Eye (tissue), 1 donor: Measurements from ENCODE around the gene ATP9B.
"Not testable (repeated sequence)": the region's sequence is repeated elsewhere in the genome, so short reads cannot be mapped to it uniquely, and the experiment has no call there.

Experiments used
- DNase-seq: peaks from one replicate; pipeline ENCODE4 v3.0.0-alpha.2; 2015

The ATP9B gene

DNA sequence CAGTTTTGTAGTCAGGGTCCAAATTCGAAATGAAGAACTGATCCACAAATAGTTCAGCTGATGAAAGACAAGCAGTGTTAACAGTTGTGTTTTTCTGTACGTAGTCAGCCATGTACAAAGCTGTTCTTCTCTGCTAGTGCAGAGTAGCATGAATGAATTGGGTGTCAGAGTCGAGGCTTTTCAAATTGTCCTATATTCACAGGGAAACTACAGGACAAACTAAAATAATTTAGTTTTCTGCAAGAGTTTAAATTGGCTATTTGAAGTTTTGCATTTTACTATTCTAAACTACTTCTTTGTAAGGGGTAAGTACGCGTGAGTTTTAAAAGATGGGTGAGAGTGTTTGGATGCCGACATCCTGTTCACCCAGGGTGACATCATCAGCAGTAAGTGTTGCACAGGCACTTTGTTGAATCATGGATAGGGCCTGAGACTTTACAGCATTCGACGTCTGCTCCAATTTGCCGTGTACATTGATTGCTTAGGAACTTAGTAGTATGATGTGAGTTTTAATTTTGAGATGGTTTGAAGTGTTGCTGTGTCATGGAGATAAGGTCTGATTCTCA lies 179.4 kb downstream of the ATP9B start:
- peak; percentile 40 for DNase-seq

- DNase-seq, result peak; percentile 55
Observed at GRCh38 chr18:79250301-79250981, 181.2 kb downstream of the ATP9B start.

GRCh38 chr18:79251021-79251420 lies 181.8 kb downstream of the ATP9B start:
- no peak for DNase-seq

GRCh38 chr18:79252904-79253633 lies 183.9 kb downstream of the ATP9B start:
- no peak for DNase-seq

DNA sequence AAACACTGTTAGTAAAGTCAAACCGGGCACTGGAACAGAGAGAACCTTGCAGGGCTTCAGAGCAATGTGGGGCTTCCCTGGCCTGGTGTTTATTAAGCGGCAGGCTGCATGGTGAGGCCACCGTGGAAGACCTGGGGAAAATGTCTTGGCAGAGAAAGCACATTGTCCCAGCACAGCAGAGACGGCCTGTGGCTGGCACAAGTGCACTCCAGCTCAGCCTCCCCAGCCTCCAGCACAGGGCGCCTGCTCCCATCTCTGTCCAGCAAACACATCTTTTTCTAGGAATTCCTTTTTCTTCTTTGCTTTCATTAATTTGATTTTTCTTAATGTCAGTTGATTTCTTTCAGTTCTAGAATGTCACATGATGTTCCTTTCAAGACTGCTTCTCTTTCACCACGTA lies 188.3 kb downstream of the ATP9B start:
- peak; percentile 55 for DNase-seq

DNA sequence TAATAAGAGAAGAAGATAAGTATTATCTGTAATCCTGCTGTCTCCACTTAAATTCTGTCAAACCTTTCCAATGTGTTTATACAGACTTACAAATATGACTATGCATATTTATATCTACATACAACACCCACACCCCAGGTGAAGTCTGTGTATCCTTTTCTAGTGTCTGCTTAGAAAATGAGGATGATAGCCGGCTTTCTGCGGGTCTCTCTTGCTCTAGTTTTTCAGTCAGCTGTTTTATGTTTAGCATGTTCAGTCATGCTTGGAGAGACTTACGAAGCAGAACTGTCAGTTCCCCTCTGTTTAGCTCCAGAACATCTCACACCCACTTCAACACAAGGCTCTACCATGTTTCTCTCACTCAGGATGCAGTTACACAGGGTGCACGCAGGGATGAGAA lies 189.3 kb downstream of the ATP9B start:
- peak; percentile 36 for DNase-seq

- DNase-seq, result no peak
Observed at GRCh38 chr18:79259218-79259617, 190.0 kb downstream of the ATP9B start.

GRCh38 chr18:79260023-79260422 lies 190.8 kb downstream of the ATP9B start:
- no peak for DNase-seq

DNA sequence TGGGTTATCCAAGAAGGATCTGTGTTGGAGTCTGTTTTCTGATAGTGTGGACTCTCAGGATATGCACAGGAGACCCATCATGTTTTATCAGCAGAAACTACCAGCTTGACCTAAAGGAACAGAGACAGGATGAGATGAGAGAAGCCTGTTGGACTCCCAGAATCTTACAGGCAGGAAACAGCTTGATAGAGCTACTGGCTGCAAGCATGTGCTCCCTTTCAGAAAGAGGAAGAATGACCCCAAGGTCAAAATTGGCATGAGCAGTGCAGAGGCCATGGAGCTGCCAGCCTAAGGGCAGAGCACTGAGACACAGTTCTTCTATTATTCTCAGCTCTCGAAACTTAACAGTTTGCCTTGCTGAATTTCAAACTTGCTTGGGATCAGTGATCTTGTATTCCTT lies 191.3 kb downstream of the ATP9B start:
- DNase-seq, result no peak

- not testable (repeated sequence) for DNase-seq
Observed at GRCh38 chr18:79265068-79265467, 195.9 kb downstream of the ATP9B start.

- not testable (repeated sequence) for DNase-seq
Observed at GRCh38 chr18:79271812-79272211, 202.6 kb downstream of the ATP9B start.

- DNase-seq, result no peak
Observed at GRCh38 chr18:79272916-79273315, 203.7 kb downstream of the ATP9B start.

GRCh38 chr18:79274823-79275222 lies 205.6 kb downstream of the ATP9B start:
- DNase-seq, result no peak

GRCh38 chr18:79275461-79275860 lies 206.3 kb downstream of the ATP9B start:
- DNase-seq, result no peak

- peak; percentile 45 for DNase-seq
Observed at GRCh38 chr18:79275992-79276391, 206.8 kb downstream of the ATP9B start.

- no peak for DNase-seq
Observed at GRCh38 chr18:79278896-79279295, 209.7 kb downstream of the ATP9B start.

DNA sequence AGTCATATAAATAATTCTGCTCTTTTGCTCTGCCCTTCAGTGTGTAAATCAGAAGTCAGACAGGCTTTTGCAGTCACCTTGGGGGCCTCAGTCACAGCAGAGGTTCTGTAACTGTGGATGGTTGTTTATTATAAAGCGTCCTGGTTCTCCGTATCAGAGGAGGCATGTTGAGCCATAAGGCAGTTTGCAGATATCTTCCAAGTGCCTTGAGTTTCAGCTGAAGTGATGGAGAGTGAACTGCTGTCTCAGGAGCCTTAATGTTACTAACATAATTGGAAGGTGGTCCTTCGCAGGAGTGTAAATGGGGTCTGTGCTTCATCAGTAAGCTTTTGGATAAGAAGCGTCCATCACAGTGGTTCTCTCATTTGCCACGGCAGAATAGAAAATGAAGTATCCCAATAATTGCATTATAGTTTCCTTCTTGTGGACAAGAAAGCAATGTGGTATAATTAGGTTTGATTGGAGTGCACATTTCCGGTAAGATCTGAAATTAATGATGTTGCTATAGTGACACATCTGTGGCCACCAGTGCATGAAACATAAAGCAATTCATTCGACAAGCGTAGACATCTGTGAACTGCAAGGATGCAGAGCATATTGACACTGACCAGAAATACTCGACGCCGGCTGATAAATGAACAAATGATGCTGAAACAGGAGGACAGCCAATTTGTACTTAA lies 214.1 kb downstream of the ATP9B start:
- peak; percentile 69 for DNase-seq

- peak; percentile 21 for DNase-seq
Observed at GRCh38 chr18:79283929-79284328, 214.7 kb downstream of the ATP9B start.

- not testable (repeated sequence) for DNase-seq
Observed at GRCh38 chr18:79285191-79285590, 216.0 kb downstream of the ATP9B start.

DNA sequence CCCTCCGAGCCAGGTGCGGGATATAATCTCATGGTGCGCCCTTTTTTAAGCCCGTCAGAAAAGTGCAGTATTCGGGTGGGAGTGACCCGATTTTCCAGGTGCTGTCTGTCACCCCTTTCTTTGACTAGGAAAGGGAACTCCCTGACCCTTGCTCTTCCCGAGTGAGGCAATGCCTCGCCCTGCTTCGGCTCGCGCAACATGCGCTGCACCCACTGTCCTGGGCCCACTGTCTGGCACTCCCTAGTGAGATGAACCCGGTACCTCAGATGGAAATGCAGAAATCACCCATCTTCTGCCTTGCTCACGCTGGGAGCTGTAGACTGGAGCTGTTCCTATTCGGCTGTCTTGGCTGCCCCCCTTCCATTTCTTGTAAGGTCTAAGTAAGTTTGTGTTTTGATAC lies 221.2 kb downstream of the ATP9B start:
- DNase-seq, result not testable (repeated sequence)

DNA sequence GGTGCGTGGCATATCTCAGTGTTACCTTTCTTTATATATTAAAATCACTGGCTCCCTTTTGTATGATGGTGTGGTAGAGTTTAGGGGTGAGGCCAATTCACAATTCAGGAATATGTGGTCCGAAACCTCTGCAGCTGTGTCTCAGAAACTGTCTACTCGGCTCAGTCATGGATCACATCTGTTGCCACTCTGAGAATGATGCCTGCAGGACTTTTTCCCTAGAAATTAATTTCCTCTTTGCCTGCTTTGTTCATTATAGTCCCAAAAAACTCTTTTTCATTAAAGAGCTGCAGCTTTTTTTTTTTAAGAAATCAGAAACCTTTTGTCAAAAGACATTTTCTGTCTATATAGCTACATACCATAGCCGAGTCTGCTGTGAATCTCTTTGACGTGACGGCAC lies 221.7 kb downstream of the ATP9B start:
- no peak for DNase-seq

DNA sequence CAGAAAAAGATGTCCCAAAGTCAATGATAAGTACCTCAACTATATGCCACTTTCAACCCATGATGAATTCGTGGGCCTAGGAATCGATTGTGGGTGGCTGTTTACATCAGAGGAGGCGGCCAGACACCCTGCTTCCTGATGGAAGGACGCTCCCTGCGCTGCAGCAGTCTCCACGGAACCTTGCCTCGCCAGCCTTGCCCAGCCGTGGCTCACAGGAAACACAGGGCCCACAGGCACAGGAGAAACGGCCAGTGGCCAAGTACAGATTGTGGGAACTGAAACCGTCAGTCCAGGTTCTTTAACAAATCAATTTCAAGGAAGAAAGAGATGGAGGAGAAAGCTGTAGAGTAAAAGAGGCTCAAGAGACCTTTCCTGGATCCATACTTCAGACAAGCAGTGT lies 225.0 kb downstream of the ATP9B start:
- DNase-seq, result no peak

- peak; percentile 51 for DNase-seq
Observed at GRCh38 chr18:79299272-79299671, 230.1 kb downstream of the ATP9B start.

- no peak for DNase-seq
Observed at GRCh38 chr18:79299711-79300110, 230.5 kb downstream of the ATP9B start.
